ENCODE measurements around the gene RETREG3. TPM values are rescaled to one million over a fixed set of nuclear protein-coding genes. Genes with fewer than 3 reads are reported as not detected.

The RETREG3 gene
- total and polyA plus RNA-seq, 9 of the 15 experiments (the other 6 are each of a cell fraction or from before 2014, with no cell fraction given), result 4.1 to 39.0 (median 16.9) TPM

- ATAC-seq, result peak; percentile 73
- peak within 1 kb of the TSS; percentile 88 to 96 for H3K9ac ChIP-seq (ENCODE audit: insufficient read depth in 1 of 2, low read depth in 2 of 2, low read length in 2 of 2)
- intact Hi-C loops (cut with micrococcal nuclease) (no loop called here), in situ Hi-C loops (cut with MboI) (no loop called here)
- peak within 1 kb of the TSS; percentile 89 for H3K27ac ChIP-seq (ENCODE audit: extremely low read depth, low read depth, low read length)
- DNase-seq (ENCODE audit: extremely low read depth in 1 of 4, low spot score in 3 of 4), result peak; percentile 97 to 100 (median 100)
- H3K9me3 ChIP-seq (replicated peaks; ENCODE audit: control insufficient read depth, insufficient read depth, low read depth, low read length), result no peaks in the 10 kb centered on the region
- FAIRE-seq, result peak; percentile 90
- peak within 1 kb of the TSS; percentile 87 for H2AFZ ChIP-seq (ENCODE audit: low read depth, low read length)
- H3K36me3 ChIP-seq (ENCODE audit: control insufficient read depth, insufficient read depth, low read length), result peaks cover 80% of the 10 kb centered on the region
- ChIA-PET CTCF (ENCODE audit: low intra/inter-chr PET ratio) (interaction anchor here (0.6 to 0.7 kb wide), 2 partner anchors 12 to 31 kb away, joined by 3 read pairs; partner anchors contain the start of gene NAGLU), POLR2A (interaction anchor here (0.6 to 8.3 kb wide), 6 partner anchors 10 to 362 kb away, joined by 3 to 58 read pairs (median 3); partner anchors contain the start of genes BECN1, PSMC3IP and VPS25)
- WGBS (ENCODE audit: insufficient coverage, low coverage, missing lambda C conversion rate), result under 1% methylated on average over 63 of the region's 72 CpGs
- H3K4me1 ChIP-seq (replicated peaks in 1 of 2; ENCODE audit: control insufficient read depth in 2 of 2, insufficient read depth in 2 of 2, low read length in 2 of 2), result peaks cover 32 to 60% of the 10 kb centered on the region in 2 experiments
- TSS peak; percentile 24 for BruUV-seq (replicated peaks)
- peak within 1 kb of the TSS; percentile 82 for H3K4me3 ChIP-seq
- peak within 1 kb of the TSS; percentile 88 for H3K4me2 ChIP-seq (ENCODE audit: insufficient read depth, low read length)
- no peaks in the 10 kb centered on the region for H4K20me1 ChIP-seq (replicated peaks; ENCODE audit: control insufficient read depth, insufficient read depth, low read length)
- H3K79me2 ChIP-seq (ENCODE audit: control insufficient read depth, insufficient read depth, low read length), result peaks cover 75% of the 10 kb centered on the region
- no peaks in the 10 kb centered on the region for H3K27me3 ChIP-seq (ENCODE audit: control insufficient read depth in 2 of 2, insufficient read depth in 2 of 2, low read length in 2 of 2)
- no peaks in the 10 kb centered on the region for H3K9me1 ChIP-seq (ENCODE audit: control insufficient read depth, insufficient read depth, low read length)
- TF ChIP-seq CTCFL (IDR thresholded peaks at IDR 0.05; ENCODE audit: borderline replicate concordance, insufficient read depth, low read depth, low read length, poor library complexity, severe bottlenecking) (no peak), PHB (CRISPR knock-in tag; IDR thresholded peaks at IDR 0.05) (no peak), ZNF785 (CRISPR knock-in tag; IDR thresholded peaks at IDR 0.05) (no peak), ESRRA (IDR thresholded peaks at IDR 0.05; ENCODE audit: borderline replicate concordance, low read depth) (no peak; the same call in 1 of the 2 replicates), NFRKB (IDR thresholded peaks at IDR 0.05; ENCODE audit: low read depth) (no peak), PKNOX1 (IDR thresholded peaks at IDR 0.05) (peak; percentile 21; the same call in 1 of the 2 replicates), GATAD2B (IDR thresholded peaks at IDR 0.05; ENCODE audit: borderline replicate concordance) (no peak), ZC3H4 (CRISPR knock-in tag; IDR thresholded peaks at IDR 0.05; ENCODE audit: borderline replicate concordance) (no peak), NEUROD1 (IDR thresholded peaks at IDR 0.05; ENCODE audit: borderline replicate concordance, low read depth, low read length, partially characterized antibody) (no peak), RNF219 (CRISPR knock-in tag; IDR thresholded peaks at IDR 0.05) (no peak), MNT (conservative IDR thresholded peaks at IDR 0.05) (peak; percentile 88 to 93), SMARCA5 (IDR thresholded peaks at IDR 0.05) (0 out of 2 replicates have a peak, but pooled peaks have one; percentile 12), MYNN (IDR thresholded peaks at IDR 0.05) (no peak; the same call in 1 of the 2 replicates), MYNN (CRISPR knock-in tag; IDR thresholded peaks at IDR 0.05) (no peak)
Measured at GRCh38 chr17:42566883-42567573, 42.1 kb downstream of the RETREG3 start, which contains the start of gene MLX. Gene MLX (plus strand): TSS chr17:42567100. CDS start chr17:42567125, 25 bp downstream.
